ENCODE data around the gene PTGDR2. TPM values are rescaled to one million over a fixed set of nuclear protein-coding genes. Genes with fewer than 3 reads are reported as not detected.
A peak's percentile ranks its signal among the peaks of the same experiment; 100 is the strongest.

The PTGDR2 gene
- total and polyA plus RNA-seq, 9 of the 15 experiments (the other 6 are each of a cell fraction or from before 2014, with no cell fraction given), result 0.51 to 2.6 (median 1.6) TPM

DNA sequence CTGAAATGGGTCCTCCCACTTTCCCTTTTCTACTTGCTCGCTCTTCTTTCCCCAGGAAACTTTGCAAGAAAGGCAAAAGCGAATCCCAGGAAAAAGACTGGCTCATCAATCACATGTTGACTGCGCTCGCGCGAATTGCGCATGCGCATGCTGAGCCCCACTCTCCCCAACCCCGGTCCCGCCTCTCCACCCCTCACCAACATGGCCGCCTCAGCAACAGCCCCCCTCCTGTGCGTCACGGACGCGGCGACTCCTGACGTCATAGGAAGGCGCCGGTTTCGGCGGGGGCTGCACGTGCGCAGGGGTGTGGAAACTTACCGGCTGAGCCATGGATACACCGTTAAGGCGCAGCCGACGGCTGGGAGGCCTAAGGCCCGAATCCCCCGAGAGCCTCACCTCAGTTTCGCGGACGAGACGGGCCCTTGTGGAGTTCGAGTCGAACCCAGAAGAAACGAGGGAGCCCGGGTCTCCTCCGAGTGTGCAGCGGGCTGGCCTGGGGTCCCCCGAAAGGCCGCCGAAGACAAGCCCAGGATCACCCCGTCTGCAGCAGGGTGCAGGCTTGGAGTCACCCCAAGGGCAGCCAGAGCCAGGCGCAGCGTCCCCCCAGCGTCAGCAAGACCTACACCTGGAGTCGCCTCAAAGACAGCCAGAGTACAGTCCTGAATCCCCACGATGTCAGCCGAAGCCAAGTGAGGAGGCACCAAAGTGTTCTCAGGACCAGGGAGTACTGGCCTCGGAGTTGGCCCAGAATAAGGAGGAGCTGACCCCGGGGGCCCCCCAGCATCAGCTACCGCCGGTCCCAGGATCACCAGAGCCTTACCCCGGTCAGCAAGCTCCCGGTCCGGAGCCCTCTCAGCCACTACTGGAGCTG, 13.7 kb downstream of the PTGDR2 start, which contains the start of gene CCDC86 (continued):
- TF ChIP-seq, protein P1, sequence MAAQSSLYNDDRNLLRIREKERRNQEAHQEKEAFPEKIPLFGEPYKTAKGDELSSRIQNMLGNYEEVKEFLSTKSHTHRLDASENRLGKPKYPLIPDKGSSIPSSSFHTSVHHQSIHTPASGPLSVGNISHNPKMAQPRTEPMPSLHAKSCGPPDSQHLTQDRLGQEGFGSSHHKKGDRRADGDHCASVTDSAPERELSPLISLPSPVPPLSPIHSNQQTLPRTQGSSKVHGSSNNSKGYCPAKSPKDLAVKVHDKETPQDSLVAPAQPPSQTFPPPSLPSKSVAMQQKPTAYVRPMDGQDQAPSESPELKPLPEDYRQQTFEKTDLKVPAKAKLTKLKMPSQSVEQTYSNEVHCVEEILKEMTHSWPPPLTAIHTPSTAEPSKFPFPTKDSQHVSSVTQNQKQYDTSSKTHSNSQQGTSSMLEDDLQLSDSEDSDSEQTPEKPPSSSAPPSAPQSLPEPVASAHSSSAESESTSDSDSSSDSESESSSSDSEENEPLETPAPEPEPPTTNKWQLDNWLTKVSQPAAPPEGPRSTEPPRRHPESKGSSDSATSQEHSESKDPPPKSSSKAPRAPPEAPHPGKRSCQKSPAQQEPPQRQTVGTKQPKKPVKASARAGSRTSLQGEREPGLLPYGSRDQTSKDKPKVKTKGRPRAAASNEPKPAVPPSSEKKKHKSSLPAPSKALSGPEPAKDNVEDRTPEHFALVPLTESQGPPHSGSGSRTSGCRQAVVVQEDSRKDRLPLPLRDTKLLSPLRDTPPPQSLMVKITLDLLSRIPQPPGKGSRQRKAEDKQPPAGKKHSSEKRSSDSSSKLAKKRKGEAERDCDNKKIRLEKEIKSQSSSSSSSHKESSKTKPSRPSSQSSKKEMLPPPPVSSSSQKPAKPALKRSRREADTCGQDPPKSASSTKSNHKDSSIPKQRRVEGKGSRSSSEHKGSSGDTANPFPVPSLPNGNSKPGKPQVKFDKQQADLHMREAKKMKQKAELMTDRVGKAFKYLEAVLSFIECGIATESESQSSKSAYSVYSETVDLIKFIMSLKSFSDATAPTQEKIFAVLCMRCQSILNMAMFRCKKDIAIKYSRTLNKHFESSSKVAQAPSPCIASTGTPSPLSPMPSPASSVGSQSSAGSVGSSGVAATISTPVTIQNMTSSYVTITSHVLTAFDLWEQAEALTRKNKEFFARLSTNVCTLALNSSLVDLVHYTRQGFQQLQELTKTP (IDR thresholded peaks at IDR 0.05; ENCODE audit: low read depth in 1 of 2, partially characterized antibody in 2 of 2), result peak in 1 of 2 experiments; percentile 47
- TF ChIP-seq, protein P2, sequence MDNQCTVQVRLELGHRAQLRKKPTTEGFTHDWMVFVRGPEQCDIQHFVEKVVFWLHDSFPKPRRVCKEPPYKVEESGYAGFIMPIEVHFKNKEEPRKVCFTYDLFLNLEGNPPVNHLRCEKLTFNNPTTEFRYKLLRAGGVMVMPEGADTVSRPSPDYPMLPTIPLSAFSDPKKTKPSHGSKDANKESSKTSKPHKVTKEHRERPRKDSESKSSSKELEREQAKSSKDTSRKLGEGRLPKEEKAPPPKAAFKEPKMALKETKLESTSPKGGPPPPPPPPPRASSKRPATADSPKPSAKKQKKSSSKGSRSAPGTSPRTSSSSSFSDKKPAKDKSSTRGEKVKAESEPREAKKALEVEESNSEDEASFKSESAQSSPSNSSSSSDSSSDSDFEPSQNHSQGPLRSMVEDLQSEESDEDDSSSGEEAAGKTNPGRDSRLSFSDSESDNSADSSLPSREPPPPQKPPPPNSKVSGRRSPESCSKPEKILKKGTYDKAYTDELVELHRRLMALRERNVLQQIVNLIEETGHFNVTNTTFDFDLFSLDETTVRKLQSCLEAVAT (IDR thresholded peaks at IDR 0.05), result peak in 1 of 2 experiments; percentile 87; a peak in 2 of 4 replicates
- TF ChIP-seq, protein P3, sequence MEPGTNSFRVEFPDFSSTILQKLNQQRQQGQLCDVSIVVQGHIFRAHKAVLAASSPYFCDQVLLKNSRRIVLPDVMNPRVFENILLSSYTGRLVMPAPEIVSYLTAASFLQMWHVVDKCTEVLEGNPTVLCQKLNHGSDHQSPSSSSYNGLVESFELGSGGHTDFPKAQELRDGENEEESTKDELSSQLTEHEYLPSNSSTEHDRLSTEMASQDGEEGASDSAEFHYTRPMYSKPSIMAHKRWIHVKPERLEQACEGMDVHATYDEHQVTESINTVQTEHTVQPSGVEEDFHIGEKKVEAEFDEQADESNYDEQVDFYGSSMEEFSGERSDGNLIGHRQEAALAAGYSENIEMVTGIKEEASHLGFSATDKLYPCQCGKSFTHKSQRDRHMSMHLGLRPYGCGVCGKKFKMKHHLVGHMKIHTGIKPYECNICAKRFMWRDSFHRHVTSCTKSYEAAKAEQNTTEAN (CRISPR knock-in tag; IDR thresholded peaks at IDR 0.05), result no peak
- no peak for TF ChIP-seq ARID2 (IDR thresholded peaks at IDR 0.05)
- TF ChIP-seq HMGN3 (IDR thresholded peaks at IDR 0.05; ENCODE audit: borderline replicate concordance, extremely low read depth, insufficient read length, low read depth, low read length), result peak; percentile 40
- peak; percentile 78 for TF ChIP-seq ZFX (CRISPR knock-in tag; IDR thresholded peaks at IDR 0.05)
- TF ChIP-seq, protein P4, sequence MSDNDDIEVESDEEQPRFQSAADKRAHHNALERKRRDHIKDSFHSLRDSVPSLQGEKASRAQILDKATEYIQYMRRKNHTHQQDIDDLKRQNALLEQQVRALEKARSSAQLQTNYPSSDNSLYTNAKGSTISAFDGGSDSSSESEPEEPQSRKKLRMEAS (CRISPR knock-in tag; IDR thresholded peaks at IDR 0.05), result peak; percentile 100
- TF ChIP-seq, protein P5, sequence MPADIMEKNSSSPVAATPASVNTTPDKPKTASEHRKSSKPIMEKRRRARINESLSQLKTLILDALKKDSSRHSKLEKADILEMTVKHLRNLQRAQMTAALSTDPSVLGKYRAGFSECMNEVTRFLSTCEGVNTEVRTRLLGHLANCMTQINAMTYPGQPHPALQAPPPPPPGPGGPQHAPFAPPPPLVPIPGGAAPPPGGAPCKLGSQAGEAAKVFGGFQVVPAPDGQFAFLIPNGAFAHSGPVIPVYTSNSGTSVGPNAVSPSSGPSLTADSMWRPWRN (IDR thresholded peaks at IDR 0.05; ENCODE audit: low read depth), result no peak
- TF ChIP-seq LEF1 (IDR thresholded peaks at IDR 0.05), result peak; percentile 86
- TF ChIP-seq, protein P6, sequence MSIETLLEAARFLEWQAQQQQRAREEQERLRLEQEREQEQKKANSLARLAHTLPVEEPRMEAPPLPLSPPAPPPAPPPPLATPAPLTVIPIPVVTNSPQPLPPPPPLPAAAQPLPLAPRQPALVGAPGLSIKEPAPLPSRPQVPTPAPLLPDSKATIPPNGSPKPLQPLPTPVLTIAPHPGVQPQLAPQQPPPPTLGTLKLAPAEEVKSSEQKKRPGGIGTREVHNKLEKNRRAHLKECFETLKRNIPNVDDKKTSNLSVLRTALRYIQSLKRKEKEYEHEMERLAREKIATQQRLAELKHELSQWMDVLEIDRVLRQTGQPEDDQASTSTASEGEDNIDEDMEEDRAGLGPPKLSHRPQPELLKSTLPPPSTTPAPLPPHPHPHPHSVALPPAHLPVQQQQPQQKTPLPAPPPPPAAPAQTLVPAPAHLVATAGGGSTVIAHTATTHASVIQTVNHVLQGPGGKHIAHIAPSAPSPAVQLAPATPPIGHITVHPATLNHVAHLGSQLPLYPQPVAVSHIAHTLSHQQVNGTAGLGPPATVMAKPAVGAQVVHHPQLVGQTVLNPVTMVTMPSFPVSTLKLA (conservative IDR thresholded peaks at IDR 0.05), result peak; percentile 100
- TF ChIP-seq CBFB (CRISPR knock-in tag; IDR thresholded peaks at IDR 0.05), result peak; percentile 87; the same call in 1 of the 2 replicates
- peak; percentile 100 for TF ChIP-seq CREB1 (IDR thresholded peaks at IDR 0.05)
- peak; percentile 100 for TF ChIP-seq CREB1 (CRISPR knock-in tag; IDR thresholded peaks at IDR 0.05)
- TF ChIP-seq, protein P7, sequence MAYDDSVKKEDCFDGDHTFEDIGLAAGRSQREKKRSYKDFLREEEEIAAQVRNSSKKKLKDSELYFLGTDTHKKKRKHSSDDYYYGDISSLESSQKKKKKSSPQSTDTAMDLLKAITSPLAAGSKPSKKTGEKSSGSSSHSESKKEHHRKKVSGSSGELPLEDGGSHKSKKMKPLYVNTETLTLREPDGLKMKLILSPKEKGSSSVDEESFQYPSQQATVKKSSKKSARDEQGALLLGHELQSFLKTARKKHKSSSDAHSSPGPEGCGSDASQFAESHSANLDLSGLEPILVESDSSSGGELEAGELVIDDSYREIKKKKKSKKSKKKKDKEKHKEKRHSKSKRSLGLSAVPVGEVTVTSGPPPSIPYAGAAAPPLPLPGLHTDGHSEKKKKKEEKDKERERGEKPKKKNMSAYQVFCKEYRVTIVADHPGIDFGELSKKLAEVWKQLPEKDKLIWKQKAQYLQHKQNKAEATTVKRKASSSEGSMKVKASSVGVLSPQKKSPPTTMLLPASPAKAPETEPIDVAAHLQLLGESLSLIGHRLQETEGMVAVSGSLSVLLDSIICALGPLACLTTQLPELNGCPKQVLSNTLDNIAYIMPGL (CRISPR knock-in tag; IDR thresholded peaks at IDR 0.05), result peak; percentile 56; the same call in 1 of the 2 replicates

Measured in K562 (cell line).